ENCODE data around the gene NFYB. TPM values are rescaled to one million over a fixed set of nuclear protein-coding genes. Genes with fewer than 3 reads are reported as not detected.

NFYB gene
- total and polyA plus RNA-seq, 2 donors (not counting 3 experiments of a cell fraction or from before 2014, with no cell fraction given), result 10.2 to 23.3 TPM

- CTCF ChIA-PET, result interaction anchor here (1.8 kb wide), 1 partner anchor 34 kb away, joined by 6 read pairs; no protein-coding TSS in a partner anchor
- no peak for FAIRE-seq
Observed at GRCh38 chr12:104143002-104143401, 5.0 kb upstream of the NFYB start.

More at GRCh38 chr12:104143002-104143401, 5.0 kb upstream of the NFYB start:
- no peak overlapping the region for H2AFZ ChIP-seq (ENCODE audit: low read depth, low read length)
- H3K27me3 ChIP-seq (ENCODE audit: control insufficient read depth in 2 of 2, insufficient read depth in 2 of 2, low read length in 2 of 2), result peaks cover 1 to 2% of the 10 kb centered on the region in 2 experiments
- no peak overlapping the region for H3K4me3 ChIP-seq (replicated peaks in 1 of 3; ENCODE audit: insufficient read depth in 1 of 3, low read depth in 1 of 3, low read length in 3 of 3)
- H3K4me1 ChIP-seq (ENCODE audit: control insufficient read depth, extremely low read depth, insufficient read depth, low read length), result peaks cover 6% of the 10 kb centered on the region
- intact Hi-C loops (cut with micrococcal nuclease), result no loop called here
- TF ChIP-seq, protein P1, sequence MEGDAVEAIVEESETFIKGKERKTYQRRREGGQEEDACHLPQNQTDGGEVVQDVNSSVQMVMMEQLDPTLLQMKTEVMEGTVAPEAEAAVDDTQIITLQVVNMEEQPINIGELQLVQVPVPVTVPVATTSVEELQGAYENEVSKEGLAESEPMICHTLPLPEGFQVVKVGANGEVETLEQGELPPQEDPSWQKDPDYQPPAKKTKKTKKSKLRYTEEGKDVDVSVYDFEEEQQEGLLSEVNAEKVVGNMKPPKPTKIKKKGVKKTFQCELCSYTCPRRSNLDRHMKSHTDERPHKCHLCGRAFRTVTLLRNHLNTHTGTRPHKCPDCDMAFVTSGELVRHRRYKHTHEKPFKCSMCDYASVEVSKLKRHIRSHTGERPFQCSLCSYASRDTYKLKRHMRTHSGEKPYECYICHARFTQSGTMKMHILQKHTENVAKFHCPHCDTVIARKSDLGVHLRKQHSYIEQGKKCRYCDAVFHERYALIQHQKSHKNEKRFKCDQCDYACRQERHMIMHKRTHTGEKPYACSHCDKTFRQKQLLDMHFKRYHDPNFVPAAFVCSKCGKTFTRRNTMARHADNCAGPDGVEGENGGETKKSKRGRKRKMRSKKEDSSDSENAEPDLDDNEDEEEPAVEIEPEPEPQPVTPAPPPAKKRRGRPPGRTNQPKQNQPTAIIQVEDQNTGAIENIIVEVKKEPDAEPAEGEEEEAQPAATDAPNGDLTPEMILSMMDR (IDR thresholded peaks at IDR 0.05; ENCODE audit: extremely low read depth in 1 of 2, insufficient read depth in 1 of 2, low read depth in 1 of 2, low read length in 2 of 2), result no peak
- TF ChIP-seq POLR2AphosphoS5 (IDR thresholded peaks at IDR 0.05; ENCODE audit: insufficient read depth, low read depth, low read length), result no peak
- no peak for TF ChIP-seq MAX (IDR thresholded peaks at IDR 0.05; ENCODE audit: insufficient read depth, insufficient read length)
- TF ChIP-seq EZH2 (IDR thresholded peaks at IDR 0.05; ENCODE audit: borderline replicate concordance, low read depth, low read length, severe bottlenecking), result no peak
- no peak for TF ChIP-seq GATA2 (IDR thresholded peaks at IDR 0.05; ENCODE audit: insufficient read depth, insufficient read length, low read depth, low read length)
- no peak for TF ChIP-seq FOS (IDR thresholded peaks at IDR 0.05; ENCODE audit: borderline replicate concordance, insufficient read depth, low read length)
- no peak for TF ChIP-seq MYC (IDR thresholded peaks at IDR 0.05; ENCODE audit: low read depth, low read length)
- no peak for TF ChIP-seq POLR2A (IDR thresholded peaks at IDR 0.05; ENCODE audit: low read depth, low read length)
- TF ChIP-seq JUN (IDR thresholded peaks at IDR 0.05; ENCODE audit: borderline replicate concordance, insufficient read depth, insufficient read length, low read depth), result no peak
- no peaks in the 10 kb centered on the region for H3K9me3 ChIP-seq (replicated peaks; ENCODE audit: control insufficient read depth, insufficient read depth, low read length)
- no peak overlapping the region for H3K27ac ChIP-seq (ENCODE audit: insufficient read depth, low read depth, low read length)
- no TSS peak for BruUV-seq (replicated peaks)
- H3K36me3 ChIP-seq (ENCODE audit: control insufficient read depth in 2 of 2, extremely low read depth in 1 of 2, insufficient read depth in 2 of 2, low read length in 2 of 2), result no peaks in the 10 kb centered on the region
- H3K9ac ChIP-seq (replicated peaks; ENCODE audit: extremely low read depth, insufficient read depth, low read length), result no peak overlapping the region
- dilution Hi-C loops (cut with MboI; ENCODE audit: extremely low pct_ligation_motif_present, low sequenced_read_pairs), result no loop called here
- POLR2A ChIA-PET, result no interaction called here
- H3K4me2 ChIP-seq (ENCODE audit: insufficient read depth, low read length), result no peak overlapping the region
- DNase-seq (ENCODE audit: low read depth, low spot score), result no peak
- no peaks in the 10 kb centered on the region for H3K79me2 ChIP-seq (ENCODE audit: control insufficient read depth, insufficient read depth, low read length)
- H3K9me1 ChIP-seq (replicated peaks; ENCODE audit: control insufficient read depth, extremely low read depth, insufficient read depth, low read length), result no peaks in the 10 kb centered on the region
- no peaks in the 10 kb centered on the region for H4K20me1 ChIP-seq (replicated peaks; ENCODE audit: control insufficient read depth, extremely low read depth, insufficient read depth, low read length)

All from endothelial cell of umbilical vein (primary cell).